Skin epidermis (tissue), 12 donors: ENCODE measurements around the gene MTF1.
"Not testable (repeated sequence)": the region's sequence is repeated elsewhere in the genome, so short reads cannot be mapped to it uniquely, and the experiment has no call there.

Experiments used
- H3K27ac ChIP-seq, 21 experiments: fragments of 200-600 bp; sonication (generic) in 11 of 21; one replicate each; pipeline ENCODE4 v1.5.0; 2020; ENCODE audit warnings: mild to moderate bottlenecking in 3 of 21, inconsistent platforms in 2 of 21, moderate library complexity in 2 of 21
- H3K4me3 ChIP-seq, 7 experiments: fragments of 200-600 bp; sonication (generic) in 2 of 7; one replicate each; pipeline ENCODE4 v1.5.0; 2020; ENCODE audit warnings: inconsistent platforms in 2 of 7, mild to moderate bottlenecking in 2 of 7, moderate library complexity in 1 of 7

Gene MTF1

GRCh38 chr1:37859507-37860345 lies at the start of gene MTF1:
Gene MTF1, minus strand, starts transcription at chr1:37859592. Its CDS starts 1,934 bp downstream, at chr1:37857658.
- Histone ChIP-seq H3K4me3 (peak within 1 kb of the TSS; percentile 78 to 95 (median 88)), H3K27ac (peak within 1 kb of the TSS; percentile 76 to 97 (median 90))

DNA sequence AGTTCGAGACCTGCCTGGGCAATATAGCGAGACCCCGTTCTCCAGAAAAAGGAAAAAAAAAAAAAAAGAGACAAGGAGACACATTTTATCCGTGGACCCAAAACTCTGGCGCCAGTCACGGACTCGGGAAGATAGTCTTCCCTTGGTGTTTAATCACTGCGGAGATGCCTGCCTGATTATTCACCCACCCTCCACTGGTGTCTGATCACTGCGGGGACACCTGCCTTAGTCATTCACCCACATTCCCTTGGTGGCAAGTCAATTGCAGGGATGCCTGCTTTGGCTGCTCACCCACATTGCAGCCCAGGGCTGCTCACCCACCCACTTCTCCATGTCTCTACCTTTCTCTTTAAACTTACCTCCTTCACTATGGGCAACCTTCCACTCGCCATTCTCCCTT lies 49.1 kb upstream of the MTF1 start:
- H3K4me3 ChIP-seq, H3K27ac ChIP-seq: not testable (repeated sequence)

DNA sequence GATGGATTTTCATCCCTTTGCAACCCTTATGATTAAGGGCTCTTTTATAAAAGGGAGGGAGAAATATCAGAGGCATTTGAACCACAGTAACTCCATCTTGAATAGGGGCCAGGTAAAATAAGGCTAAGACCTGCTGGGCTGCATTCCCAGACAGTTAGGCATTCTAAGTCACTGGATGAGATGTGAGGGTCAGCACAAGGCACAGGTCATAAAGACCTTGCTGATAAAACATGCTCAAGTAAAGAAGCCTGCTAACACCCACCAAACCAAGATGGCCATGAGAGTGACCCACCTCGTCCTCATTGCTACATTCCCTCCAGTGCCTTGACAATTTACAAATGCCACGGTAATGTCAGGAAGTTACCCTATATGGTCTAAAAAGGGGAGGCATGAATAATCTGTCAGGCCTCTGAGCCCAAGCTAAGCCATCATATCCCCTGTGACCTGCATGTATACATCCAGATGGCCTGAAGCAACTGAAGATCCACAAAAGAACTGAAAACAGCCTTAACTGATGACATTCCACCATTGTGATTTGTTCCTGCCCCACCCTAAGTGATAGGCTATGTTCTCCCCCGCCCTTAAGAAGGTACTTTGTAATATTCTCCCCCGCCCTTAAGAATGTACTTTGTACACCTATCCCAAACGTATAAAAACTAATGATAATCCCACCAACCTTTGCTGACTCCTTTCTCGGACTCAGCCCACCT lies 48.2 kb upstream of the MTF1 start:
- H3K4me3 ChIP-seq, H3K27ac ChIP-seq: not testable (repeated sequence)

DNA sequence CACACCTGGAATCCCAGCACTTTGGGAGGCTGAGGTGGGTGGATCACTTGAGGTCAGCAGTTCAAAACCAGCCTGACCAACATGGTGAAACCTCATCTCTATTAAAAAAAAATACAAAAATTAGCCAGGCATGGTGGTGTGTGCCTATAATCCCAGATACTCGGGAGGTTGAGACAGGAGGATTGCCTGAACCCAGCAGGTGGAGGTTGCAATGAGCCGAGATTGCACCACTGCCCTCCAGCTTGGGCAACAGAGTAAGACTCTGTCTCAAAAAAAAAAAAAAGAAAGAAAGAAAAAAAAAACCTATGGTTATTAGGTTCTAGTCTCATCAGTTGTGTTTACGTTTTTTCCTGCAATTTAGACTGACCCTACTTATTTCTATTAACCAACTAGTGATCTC lies 47.2 kb upstream of the MTF1 start:
- H3K27ac ChIP-seq = not testable (repeated sequence)

DNA sequence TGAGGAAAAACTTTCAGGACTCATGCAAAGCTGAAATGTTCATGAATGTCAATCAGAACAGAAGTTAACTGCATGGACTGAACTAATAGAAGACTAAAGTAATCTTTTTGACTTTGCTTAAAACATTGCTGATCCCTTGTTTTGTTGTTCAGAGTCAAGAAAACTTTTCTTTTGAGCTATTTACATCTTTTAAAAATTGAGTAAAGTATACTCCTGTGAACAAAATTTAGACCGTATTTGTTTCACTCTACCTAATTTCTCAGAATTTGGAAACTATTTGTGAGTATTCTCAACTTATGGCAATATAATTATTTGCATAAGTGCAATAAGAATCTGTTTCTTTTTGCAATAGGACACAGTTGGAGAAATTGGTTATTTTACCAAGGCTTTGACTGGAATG lies 46.3 kb upstream of the MTF1 start:
- Histone ChIP-seq H3K27ac (no peak overlapping the region), H3K4me3 (no peak overlapping the region)

More for the DNA sequence above, 47.2 kb upstream of the MTF1 start:
- not testable (repeated sequence) for H3K4me3 ChIP-seq

GRCh38 chr1:37903921-37904320 lies 44.5 kb upstream of the MTF1 start:
- not testable (repeated sequence) for H3K27ac ChIP-seq, H3K4me3 ChIP-seq

- H3K4me3 ChIP-seq = no peak overlapping the region
- no peak overlapping the region for H3K27ac ChIP-seq
Observed at GRCh38 chr1:37902983-37903382, 43.6 kb upstream of the MTF1 start.

- peak overlapping the region in 1 of 21 experiments; percentile 25 for H3K27ac ChIP-seq
- H3K4me3 ChIP-seq = no peak overlapping the region
Observed at GRCh38 chr1:37901893-37902225, 42.5 kb upstream of the MTF1 start.

DNA sequence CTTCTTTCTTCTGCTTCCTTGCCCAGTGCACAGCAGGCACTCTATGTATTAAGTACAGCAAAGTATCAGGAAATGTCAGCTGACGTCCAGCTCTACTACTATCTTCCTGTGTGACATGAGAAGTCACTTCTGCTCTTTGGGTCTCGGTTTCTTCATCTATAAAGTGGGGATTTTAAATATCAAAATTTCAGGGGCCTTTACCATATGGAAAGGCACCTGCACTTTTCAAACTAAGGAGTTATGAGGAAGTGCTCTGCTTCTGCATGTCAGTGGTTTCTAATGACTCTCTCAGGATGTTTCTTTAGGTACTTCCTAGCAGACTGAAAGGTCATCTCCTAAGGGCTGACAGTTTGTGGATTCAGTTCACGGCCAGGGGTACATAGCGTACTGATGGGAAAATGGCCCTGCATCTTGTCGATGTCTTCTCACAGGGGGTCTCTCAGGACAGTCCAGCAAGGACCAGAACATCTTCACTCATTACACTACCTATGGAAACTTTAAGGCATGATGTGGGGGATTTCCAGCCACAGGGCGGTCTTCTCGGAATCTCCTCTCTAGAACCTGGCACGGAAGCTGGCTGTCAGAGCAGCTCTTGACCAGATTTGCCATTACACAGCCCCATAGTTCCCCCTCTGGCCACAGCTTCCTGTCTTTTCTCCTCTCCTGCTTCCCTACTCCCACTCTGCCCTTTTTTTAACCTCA lies 42.0 kb upstream of the MTF1 start:
- Histone ChIP-seq H3K4me3 (no peak overlapping the region), H3K27ac (peak overlapping the region in 2 of 21 experiments; percentile 25 to 40)

- H3K4me3 ChIP-seq, H3K27ac ChIP-seq: not testable (repeated sequence)
Observed at GRCh38 chr1:37897563-37897962, 38.2 kb upstream of the MTF1 start.

DNA sequence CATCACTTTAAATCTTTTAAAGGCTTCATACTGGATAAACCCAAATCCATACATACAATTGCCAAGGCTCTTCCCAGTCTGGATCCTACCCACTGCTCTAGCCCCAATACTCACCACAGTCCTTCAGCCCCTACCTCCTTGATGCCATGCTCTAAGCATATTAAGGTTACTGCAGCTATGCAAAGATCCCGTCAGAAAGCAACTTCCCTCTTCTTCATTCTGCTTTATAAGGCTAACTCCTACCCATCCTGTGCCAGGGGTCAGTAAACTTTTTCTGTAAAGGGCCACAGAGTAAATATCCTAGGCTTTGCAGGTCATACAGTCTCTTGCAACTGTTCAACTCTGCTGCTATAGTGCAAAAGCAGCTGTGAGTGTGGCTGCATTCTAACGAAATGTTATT lies 34.3 kb upstream of the MTF1 start:
- H3K27ac ChIP-seq = no peak overlapping the region

GRCh38 chr1:37892151-37893047 lies 33.0 kb upstream of the MTF1 start:
- peak overlapping the region in 1 of 21 experiments; percentile 16 for H3K27ac ChIP-seq

More for the DNA sequence above, 34.3 kb upstream of the MTF1 start:
- H3K4me3 ChIP-seq = no peak overlapping the region

GRCh38 chr1:37890378-37891014 lies 31.1 kb upstream of the MTF1 start:
- no peak overlapping the region for H3K27ac ChIP-seq
- no peak overlapping the region for H3K4me3 ChIP-seq

More at GRCh38 chr1:37892151-37893047, 33.0 kb upstream of the MTF1 start:
- no peak overlapping the region for H3K4me3 ChIP-seq

GRCh38 chr1:37888022-37888700 lies 28.8 kb upstream of the MTF1 start:
- Histone ChIP-seq H3K4me3 (no peak overlapping the region), H3K27ac (no peak overlapping the region)

DNA sequence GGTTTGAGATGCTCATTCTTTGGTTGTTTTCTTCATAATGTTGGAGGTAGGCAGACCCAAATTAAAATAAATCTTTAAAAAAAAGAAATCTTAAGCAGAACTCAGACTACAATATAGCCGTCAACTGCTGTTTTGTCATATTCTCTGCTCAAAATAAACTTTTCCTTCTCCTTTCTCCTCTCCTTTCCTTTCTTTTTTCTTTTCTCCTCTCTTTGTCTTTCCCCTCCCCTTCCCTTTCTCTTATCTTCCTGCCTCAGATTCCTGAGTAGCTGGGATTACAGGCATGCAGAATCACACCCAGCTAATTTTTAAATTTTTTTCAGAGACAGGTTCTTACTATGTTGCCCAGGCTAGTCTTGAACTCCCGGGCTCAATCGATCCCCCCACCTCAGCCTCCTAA lies 24.8 kb upstream of the MTF1 start:
- no peak overlapping the region for H3K27ac ChIP-seq

DNA sequence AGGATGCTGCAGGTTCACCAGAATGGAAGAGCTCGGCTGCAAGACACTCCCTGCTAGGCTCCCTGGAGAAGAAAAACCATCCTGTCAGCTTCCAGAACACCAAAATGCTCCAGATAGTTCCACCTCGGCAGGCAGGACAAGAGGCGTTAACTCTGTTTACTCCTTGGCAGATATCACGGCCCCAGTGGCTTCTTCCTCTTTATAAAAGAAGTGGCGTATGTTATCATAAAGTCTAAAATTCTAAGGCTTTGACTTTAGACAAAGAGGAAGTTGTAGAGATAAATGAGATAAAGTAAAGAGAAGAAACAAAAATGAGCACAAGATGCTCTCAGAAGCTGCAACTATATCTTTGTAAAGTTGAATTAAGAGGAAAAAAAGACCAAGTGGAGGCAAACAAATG lies 24.3 kb upstream of the MTF1 start:
- H3K4me3 ChIP-seq = no peak overlapping the region
- no peak overlapping the region for H3K27ac ChIP-seq

More for the DNA sequence above, 24.8 kb upstream of the MTF1 start:
- no peak overlapping the region for H3K4me3 ChIP-seq

DNA sequence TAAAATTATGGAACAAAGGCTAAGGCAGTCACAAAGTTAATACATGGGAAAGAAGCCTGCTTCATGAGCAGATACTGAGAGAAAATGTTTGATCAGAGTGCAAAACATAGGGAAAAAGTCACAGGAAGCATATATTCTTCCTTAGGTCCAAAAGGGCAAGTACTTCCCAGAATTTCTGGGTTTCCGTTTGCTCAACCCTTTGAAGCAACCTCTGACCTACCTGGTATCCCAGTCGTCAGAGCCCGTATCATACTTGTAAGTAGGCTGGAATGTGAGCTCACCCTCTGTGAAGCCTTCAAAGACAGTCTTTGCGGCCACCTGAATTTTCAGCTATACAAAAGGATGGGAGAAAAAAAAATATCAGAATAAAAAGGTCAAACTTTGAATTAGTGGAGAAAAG lies 20.5 kb upstream of the MTF1 start:
- Histone ChIP-seq H3K27ac (no peak overlapping the region), H3K4me3 (no peak overlapping the region)

- no peak overlapping the region for H3K27ac ChIP-seq
- no peak overlapping the region for H3K4me3 ChIP-seq
Observed at GRCh38 chr1:37878071-37878470, 18.7 kb upstream of the MTF1 start.

GRCh38 chr1:37875833-37876232 lies 16.4 kb upstream of the MTF1 start:
- Histone ChIP-seq H3K27ac (no peak overlapping the region), H3K4me3 (no peak overlapping the region)
